Fibroblast of lung (primary cell): Measurements from ENCODE around the gene RNF150. TPM values are rescaled to one million over a fixed set of nuclear protein-coding genes. Genes with fewer than 3 reads are reported as not detected.

Experiments
- DNase-seq, 2 donors: peaks; one replicate each; pipeline versions ENCODE4 v3.0.0 to v3.0.0-alpha.2; 2010; ENCODE audit warnings: low read depth in 2 of 2
- H2AFZ ChIP-seq: 2 replicates; pipeline ENCODE4 v1.5.1; 2012; ENCODE audit warnings: low read length, control low read depth, inconsistent platforms
- H3K27ac ChIP-seq: 2 replicates; pipeline ENCODE4 v1.5.1; 2011; ENCODE audit warnings: low read length, control low read depth; ENCODE audit not compliant: insufficient read depth
- H3K27me3 ChIP-seq: 2 replicates; pipeline ENCODE4 v1.5.1; 2011; ENCODE audit warnings: mild to moderate bottlenecking, low read length; ENCODE audit not compliant: control insufficient read depth, insufficient read depth
- H3K36me3 ChIP-seq: 2 replicates; pipeline ENCODE4 v1.5.1; 2011; ENCODE audit warnings: low read length; ENCODE audit not compliant: control insufficient read depth, insufficient read depth
- H3K4me1 ChIP-seq: 2 replicates; pipeline ENCODE4 v1.5.1; 2011; ENCODE audit warnings: low read length; ENCODE audit not compliant: control insufficient read depth, insufficient read depth; ENCODE audit errors: extremely low read depth
- H3K4me2 ChIP-seq: 2 replicates; pipeline ENCODE4 v1.5.1; 2011; ENCODE audit warnings: low read length, control low read depth; ENCODE audit not compliant: insufficient read depth; ENCODE audit errors: extremely low read depth
- H3K4me3 ChIP-seq, 4 experiments: fragments of 200-600 bp in 1 of 4; sonication (generic) in 1 of 4; replicated peaks in 1 of 4; 2 replicates each; pipeline ENCODE4 v1.5.1; 2011 to 2016; ENCODE audit warnings: low read length in 4 of 4, low read depth in 3 of 4, mild to moderate bottlenecking in 3 of 4, control low read depth in 2 of 4, inconsistent platforms in 1 of 4, mixed read lengths in 1 of 4; ENCODE audit not compliant: insufficient read depth in 1 of 4; ENCODE audit errors: control extremely low read depth in 1 of 4
- H3K79me2 ChIP-seq: 2 replicates; pipeline ENCODE4 v1.5.1; 2012; ENCODE audit warnings: mild to moderate bottlenecking, low read length, inconsistent platforms; ENCODE audit not compliant: control insufficient read depth, insufficient read depth
- H3K9ac ChIP-seq: 2 replicates; pipeline ENCODE4 v1.5.1; 2011; ENCODE audit warnings: mild to moderate bottlenecking, low read length, control low read depth; ENCODE audit not compliant: insufficient read depth
- H3K9me3 ChIP-seq: 2 replicates; pipeline ENCODE4 v1.5.1; 2012; ENCODE audit warnings: low read depth, low read length; ENCODE audit not compliant: control insufficient read depth, insufficient read depth
- H4K20me1 ChIP-seq: 2 replicates; pipeline ENCODE4 v1.5.1; 2011; ENCODE audit warnings: low read length; ENCODE audit not compliant: control insufficient read depth, insufficient read depth; ENCODE audit errors: extremely low read depth
- EZH2 ChIP-seq: IDR thresholded peaks from 2 replicates; pipeline ENCODE4 v1.5.1; 2012; ENCODE audit warnings: low read length, control low read depth, mild to moderate bottlenecking; ENCODE audit errors: missing control alignments
- polyA plus RNA-seq, 2 donors: library from polyadenylated mRNA; depleted of rRNA in 1 of 2; stranded (reverse) in 1 of 2; unstranded in 1 of 2; fragments of >200 nt; gene quantifications; 2 replicates each; pipeline ENCODE4 v1.2.1, GENCODE V29; 2011 to 2012; ENCODE audit warnings: missing spikeins in 1 of 2
- total RNA-seq: library from RNA; depleted of rRNA; stranded (reverse); fragments of >200 nt; gene quantifications from 2 replicates; pipeline ENCODE4 v1.2.1, GENCODE V29; 2014
- TF ChIP-seq, protein P1 (sequence below), 2 donors: IDR thresholded peaks in 1 of 2; conservative IDR thresholded peaks in 1 of 2; 1 replicate in 1 of 2; 2 replicates in 1 of 2; pipeline ENCODE4 v1.5.1; 2011 to 2012; ENCODE audit warnings: low read length in 2 of 2, control low read depth in 1 of 2, inconsistent platforms in 1 of 2, low read depth in 1 of 2, mild to moderate bottlenecking in 1 of 2

Gene RNF150
- total and polyA plus RNA-seq, 2 donors (not counting 1 experiment from before 2014, with no cell fraction given), result 0.66 to 5.6 TPM

DNA sequence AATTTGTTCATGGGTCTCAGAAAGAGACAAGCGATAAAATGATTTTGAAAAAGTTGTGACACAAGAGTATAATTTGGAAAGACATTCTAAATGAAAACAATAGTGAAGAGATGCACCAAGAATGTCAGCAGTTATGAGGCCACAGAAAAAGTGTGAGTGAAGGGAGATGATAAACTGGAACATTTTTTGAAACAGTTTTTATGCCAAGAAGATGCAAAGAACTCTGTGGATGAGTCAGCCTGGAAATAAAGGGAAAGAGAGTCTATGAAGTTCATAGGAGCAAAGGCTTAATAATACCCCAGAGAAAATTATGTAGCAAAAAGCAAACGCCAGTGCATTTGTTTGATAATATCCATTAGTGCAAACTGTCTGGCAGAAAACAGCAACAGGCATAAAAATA lies 188.7 kb downstream of the RNF150 start:
- no peak overlapping the region for H3K4me3 ChIP-seq
- TF ChIP-seq, protein P1, sequence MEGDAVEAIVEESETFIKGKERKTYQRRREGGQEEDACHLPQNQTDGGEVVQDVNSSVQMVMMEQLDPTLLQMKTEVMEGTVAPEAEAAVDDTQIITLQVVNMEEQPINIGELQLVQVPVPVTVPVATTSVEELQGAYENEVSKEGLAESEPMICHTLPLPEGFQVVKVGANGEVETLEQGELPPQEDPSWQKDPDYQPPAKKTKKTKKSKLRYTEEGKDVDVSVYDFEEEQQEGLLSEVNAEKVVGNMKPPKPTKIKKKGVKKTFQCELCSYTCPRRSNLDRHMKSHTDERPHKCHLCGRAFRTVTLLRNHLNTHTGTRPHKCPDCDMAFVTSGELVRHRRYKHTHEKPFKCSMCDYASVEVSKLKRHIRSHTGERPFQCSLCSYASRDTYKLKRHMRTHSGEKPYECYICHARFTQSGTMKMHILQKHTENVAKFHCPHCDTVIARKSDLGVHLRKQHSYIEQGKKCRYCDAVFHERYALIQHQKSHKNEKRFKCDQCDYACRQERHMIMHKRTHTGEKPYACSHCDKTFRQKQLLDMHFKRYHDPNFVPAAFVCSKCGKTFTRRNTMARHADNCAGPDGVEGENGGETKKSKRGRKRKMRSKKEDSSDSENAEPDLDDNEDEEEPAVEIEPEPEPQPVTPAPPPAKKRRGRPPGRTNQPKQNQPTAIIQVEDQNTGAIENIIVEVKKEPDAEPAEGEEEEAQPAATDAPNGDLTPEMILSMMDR (conservative IDR thresholded peaks at IDR 0.05 in 1 of 2, IDR thresholded peaks at IDR 0.05 in 1 of 2; ENCODE audit: low read depth in 1 of 2, low read length in 2 of 2), result no peak
- no peak for TF ChIP-seq EZH2
- H3K79me2 ChIP-seq, result no peaks in the 10 kb centered on the region
- no peaks in the 10 kb centered on the region for H3K9me3 ChIP-seq
- H3K4me2 ChIP-seq, result peak overlapping the region; percentile 8
- no peaks in the 10 kb centered on the region for H4K20me1 ChIP-seq
- no peak overlapping the region for H3K9ac ChIP-seq
- no peaks in the 10 kb centered on the region for H3K36me3 ChIP-seq
- peak; percentile 47 to 78 for DNase-seq
- no peak overlapping the region for H2AFZ ChIP-seq
- no peaks in the 10 kb centered on the region for H3K27me3 ChIP-seq
- peaks cover 10% of the 10 kb centered on the region for H3K4me1 ChIP-seq
- H3K27ac ChIP-seq, result no peak overlapping the region

DNA sequence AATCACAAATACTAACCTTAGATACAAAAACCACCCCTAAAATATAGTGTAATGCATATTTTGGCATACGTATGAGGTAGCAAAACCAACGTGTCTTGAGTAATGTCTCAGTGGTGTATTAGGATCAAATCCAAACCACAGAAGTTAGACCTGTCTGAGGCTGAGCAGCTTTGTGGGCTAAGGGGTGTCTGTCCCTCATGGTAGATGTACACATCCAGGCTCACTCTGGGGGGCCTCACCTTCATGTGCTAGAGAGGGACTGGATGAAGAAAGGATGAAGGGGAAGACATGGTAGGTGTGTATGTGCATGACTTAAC lies 189.1 kb downstream of the RNF150 start:
- Histone ChIP-seq H3K79me2 (no peaks in the 10 kb centered on the region), H3K4me1 (peaks cover 10% of the 10 kb centered on the region), H3K9me3 (no peaks in the 10 kb centered on the region), H3K4me2 (no peak overlapping the region), H3K4me3 (no peak overlapping the region), H2AFZ (no peak overlapping the region), H3K27ac (no peak overlapping the region), H3K9ac (no peak overlapping the region), H3K27me3 (no peaks in the 10 kb centered on the region), H3K36me3 (no peaks in the 10 kb centered on the region), H4K20me1 (no peaks in the 10 kb centered on the region)
- DNase-seq, result peak; percentile 10 to 95
- no peak for TF ChIP-seq EZH2
- TF ChIP-seq, protein P1 (conservative IDR thresholded peaks at IDR 0.05 in 1 of 2, IDR thresholded peaks at IDR 0.05 in 1 of 2; ENCODE audit: low read depth in 1 of 2, low read length in 2 of 2), result no peak

DNA sequence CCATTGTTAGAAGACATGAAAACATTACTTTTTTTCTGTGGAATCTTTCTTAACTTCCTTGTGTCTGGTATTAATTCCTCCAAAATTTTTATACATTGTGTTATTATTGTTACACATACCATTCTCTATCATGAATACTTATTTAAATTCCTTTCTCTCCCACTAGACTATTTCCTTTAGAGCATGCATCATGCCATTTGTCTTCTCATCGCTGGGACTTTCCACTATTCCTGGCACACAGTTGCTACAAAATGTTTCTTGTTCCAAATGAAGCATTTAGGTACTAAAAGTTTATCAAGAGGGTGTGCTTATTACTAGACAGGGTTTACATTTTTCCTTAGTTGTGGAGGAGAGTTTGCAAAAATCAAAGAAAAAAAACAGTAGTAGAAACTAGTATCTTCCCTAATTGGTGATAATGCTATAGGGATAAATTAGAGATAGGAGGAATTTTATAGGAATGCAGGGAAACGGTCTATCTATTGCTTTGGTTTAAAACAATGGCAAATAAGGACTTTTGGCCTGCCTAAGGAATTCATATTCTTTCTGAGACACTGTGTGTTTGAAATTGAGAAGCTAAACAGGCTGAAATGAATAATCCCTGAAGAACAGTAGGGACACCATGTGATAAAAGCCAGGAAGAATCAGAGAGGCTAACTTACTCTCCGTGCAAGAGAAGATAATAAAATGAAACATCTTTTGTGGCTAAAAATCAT lies 189.6 kb downstream of the RNF150 start:
- H3K4me2 ChIP-seq, result no peak overlapping the region

More for the DNA sequence above, 189.6 kb downstream of the RNF150 start:
- peaks cover 10% of the 10 kb centered on the region for H3K4me1 ChIP-seq
- no peaks in the 10 kb centered on the region for H3K79me2 ChIP-seq
- H2AFZ ChIP-seq, result no peak overlapping the region
- peak in 1 of 2 donors; percentile 91 for DNase-seq
- TF ChIP-seq, protein P1 (conservative IDR thresholded peaks at IDR 0.05 in 1 of 2, IDR thresholded peaks at IDR 0.05 in 1 of 2; ENCODE audit: low read depth in 1 of 2, low read length in 2 of 2), result no peak
- TF ChIP-seq EZH2, result no peak
- H3K27me3 ChIP-seq, result no peaks in the 10 kb centered on the region
- H3K27ac ChIP-seq, result no peak overlapping the region
- H3K4me3 ChIP-seq, result no peak overlapping the region
- H4K20me1 ChIP-seq, result no peaks in the 10 kb centered on the region
- H3K36me3 ChIP-seq, result no peaks in the 10 kb centered on the region
- no peaks in the 10 kb centered on the region for H3K9me3 ChIP-seq
- H3K9ac ChIP-seq, result no peak overlapping the region
